Measurements from ENCODE around the gene FGF12. TPM values are rescaled to one million over a fixed set of nuclear protein-coding genes. Genes with fewer than 3 reads are reported as not detected.

The FGF12 gene
- polyA plus RNA-seq, 12 donors = 1.8 to 15.5 (median 2.8) TPM; not detected in 1

DNA sequence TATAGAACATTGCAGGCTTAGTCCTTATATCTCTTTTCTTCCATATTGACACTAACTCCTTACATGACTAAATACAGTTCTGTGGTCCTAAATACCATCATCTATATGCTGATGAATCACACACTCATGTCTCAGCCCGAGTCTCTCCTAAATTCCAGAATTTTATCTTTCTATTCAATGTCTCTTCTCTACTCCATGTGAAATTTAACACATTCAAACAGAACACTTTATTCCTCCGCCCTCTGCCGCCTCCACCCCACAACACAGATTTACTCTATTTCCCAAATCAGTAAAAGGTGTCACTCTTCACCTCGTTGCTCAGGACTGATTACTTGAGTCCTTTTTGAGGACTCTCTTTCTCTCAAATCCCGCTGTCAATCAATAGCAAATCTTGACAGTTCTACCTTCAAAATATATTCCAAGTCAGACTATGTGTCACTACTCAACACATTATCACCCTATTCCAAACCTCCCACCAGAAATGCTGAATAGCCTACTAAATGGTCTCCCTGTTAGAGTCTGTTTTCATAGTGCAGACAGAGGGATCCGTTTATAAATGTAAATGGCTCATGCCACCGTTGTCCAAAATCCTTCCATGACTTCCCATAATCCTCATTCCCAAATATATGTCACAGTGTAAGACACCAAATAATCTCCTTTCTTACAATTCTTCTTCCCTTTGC is 230.3 kb downstream of the FGF12 start:
- no peak for DNase-seq

DNA sequence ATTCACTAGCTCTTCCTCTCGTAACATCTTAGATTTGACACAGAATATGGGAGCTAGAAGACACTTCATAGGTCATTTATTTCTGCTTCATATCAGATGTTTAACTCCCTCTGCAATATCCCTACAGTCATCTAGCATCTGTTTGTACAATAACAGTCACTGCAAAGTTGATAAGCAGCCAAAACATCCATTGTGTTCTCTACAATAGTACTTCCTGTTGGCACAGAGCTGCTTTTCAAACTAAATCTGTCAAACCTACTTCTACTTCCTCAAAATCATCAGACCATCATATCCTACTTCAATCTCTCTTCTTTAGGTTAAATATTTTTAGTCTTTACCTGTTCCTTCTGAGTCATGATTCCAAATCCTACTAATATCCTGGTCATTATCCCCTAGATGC is 233.2 kb downstream of the FGF12 start:
- no peak for DNase-seq

DNA sequence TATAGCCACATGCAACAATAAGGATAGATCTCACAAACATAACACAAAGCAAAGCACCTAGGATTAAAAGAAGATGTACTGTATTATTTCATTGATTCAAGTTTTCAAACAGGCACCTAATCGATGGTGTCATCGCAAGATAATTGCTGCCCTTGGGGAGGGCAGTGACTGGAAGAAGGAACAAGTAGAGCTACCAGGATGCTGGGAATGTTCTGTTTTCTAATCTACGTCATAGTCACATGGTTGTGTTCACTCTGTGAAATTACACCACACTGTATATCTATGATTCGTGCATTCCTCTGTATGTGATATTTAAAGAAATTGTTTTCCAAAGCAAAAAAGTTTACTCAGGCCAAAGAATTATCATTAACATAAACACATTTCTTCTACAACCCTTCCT is 236.6 kb downstream of the FGF12 start:
- DNase-seq = no peak

DNA sequence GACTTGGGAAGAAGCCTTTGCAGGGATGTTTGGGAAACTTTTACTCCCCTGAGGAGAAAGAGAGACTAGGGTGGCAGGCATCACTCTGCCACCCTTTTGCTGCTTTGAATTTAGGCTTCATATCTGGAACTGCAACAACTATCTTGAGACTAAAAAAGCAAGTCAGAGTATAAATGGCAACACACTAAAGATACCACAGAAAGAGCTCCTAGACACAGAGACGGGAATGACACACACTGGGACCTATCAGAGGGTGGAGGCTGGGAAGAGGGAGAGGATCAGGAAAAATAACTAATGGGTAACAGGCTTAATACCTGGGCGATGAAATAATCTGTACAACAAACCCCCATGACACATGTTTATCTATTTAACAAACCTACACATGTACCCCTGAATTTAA is 237.8 kb downstream of the FGF12 start:
- DNase-seq = no peak

DNA sequence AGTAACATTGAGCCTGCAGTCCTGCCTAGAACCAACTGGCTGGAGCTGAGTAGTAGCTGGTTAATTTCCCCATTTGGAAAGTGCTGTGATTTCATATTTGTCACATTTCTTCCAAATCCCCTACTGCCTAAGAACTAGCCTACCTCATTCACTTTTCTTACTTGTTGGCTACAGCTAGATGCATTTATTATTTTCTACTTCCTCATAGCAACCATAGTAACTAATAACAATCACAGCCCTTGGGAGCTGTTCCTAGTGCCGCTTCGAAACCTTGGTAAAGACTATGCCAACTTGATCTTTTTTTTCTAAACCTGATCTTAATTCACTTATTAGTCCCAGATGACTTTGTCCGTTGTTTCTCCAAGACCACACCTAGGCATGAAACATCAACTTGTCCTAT is 240.3 kb downstream of the FGF12 start:
- DNase-seq = peak; percentile 18

DNA sequence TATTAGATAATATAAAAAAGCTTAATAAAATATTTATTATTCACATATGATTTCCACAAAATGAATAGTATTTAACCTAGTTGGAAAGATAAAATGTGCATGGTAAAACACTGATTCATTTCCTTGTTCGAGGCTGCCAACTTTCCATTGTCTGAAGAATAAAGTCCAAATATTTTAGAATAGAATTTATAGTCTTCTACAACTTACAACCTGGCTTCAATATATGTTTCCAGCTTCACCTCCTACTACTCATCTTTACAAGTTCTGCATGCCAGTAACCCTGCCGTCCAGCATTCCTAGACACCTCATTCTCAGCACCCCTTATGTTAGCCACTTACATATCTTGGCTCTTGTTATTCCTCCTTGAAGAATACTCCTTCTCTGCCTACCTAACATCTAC is 244.5 kb downstream of the FGF12 start:
- DNase-seq = peak; percentile 16

DNA sequence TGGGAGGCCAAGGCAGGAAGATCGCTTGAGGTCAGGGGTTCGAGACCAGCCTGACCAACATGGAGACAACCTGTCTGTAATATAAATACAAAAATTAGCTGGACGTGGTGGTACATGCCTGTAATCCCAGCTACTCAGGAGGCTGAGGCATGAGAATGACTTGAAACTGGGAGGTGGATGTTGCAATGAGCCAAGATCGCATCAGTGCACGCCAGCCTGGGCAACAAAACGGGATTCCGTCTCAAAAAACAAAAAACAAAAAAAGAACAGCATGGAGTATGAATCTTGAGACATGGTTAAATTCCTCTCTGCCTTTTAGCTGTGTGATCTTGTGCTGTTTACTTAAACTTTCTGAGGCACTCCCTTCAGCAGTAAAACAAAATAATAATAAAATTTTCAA is 244.9 kb downstream of the FGF12 start:
- no peak for DNase-seq

DNA sequence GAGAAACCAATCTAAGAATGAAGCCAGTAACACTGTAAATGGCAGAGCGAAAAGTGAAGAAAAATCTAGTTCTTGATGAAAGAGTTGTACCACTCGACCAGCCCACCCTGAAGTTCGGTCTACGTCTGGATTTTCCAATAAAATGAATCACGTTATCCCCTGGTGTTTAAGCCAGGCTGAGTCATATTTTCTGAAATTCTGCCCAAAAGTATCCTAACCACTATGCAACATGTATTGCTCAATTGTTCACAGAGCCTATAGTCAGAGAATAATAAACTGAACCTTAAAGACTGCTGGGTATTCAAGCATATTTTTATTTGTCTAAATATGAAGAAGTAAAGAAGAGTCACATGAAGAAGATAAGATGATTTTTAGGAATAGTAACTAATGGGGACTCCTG is 245.7 kb downstream of the FGF12 start:
- no peak for DNase-seq

DNA sequence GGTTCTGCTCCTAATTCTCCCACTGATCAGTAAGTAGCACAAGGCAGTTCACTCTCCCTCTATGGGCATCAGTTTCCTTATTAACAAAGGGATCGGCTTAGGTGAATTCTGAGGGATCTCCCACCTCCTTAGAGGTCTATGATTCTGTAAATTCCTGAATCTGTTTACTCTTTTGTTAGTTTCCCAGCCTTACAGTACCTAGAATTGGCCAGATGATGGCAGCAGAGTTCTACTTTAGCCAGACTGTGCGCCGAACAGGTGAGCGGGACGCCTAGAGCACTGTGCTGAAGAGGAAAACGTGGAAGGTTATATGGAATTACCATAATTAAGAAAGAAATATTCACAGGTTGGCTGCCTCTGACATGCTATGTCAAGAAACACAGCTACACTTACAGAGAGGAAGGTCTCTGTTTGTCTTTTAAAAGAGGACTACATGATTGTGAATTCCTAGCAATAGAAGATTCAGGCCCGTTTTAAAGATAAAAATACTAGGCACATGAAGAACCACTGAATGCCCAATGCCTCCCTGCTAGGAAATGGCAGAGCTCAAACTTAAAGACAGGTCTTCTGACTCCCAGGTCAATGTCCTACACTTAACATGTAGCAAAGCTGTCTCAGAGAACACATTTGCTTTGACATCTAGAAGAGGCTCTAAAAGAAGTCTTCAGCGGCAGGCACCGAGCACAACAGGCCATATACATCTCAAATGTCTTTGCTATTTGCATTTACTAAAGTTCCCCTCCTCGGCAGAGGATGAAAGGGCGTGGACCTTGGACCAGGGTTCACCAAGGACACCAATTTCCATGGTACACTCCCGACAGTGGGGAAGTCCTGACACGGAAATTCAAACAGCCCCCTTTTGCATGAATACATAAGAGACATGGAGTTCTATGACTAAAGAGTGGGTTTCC is 259.9 kb downstream of the FGF12 start:
- peak; percentile 49 for DNase-seq

DNA sequence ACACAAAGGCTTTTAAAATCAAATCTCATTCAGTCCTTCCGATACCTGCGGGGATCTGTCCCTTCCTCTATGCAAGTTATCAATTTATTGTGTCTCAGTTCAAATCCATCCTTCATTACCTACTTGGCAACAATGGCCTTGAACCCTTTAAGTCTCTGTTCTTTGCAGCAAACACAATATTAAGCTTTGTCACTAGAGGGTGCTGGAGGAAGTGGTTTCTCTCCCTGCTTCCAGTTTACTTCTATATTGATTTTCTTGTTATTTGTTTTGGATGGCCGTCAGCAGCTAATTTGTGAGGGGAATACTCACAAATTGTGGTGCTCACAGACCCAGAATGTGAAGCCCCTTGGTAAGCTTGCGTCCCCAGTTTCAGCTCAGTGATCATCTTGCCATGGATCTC is 278.3 kb downstream of the FGF12 start:
- no peak for DNase-seq

DNA sequence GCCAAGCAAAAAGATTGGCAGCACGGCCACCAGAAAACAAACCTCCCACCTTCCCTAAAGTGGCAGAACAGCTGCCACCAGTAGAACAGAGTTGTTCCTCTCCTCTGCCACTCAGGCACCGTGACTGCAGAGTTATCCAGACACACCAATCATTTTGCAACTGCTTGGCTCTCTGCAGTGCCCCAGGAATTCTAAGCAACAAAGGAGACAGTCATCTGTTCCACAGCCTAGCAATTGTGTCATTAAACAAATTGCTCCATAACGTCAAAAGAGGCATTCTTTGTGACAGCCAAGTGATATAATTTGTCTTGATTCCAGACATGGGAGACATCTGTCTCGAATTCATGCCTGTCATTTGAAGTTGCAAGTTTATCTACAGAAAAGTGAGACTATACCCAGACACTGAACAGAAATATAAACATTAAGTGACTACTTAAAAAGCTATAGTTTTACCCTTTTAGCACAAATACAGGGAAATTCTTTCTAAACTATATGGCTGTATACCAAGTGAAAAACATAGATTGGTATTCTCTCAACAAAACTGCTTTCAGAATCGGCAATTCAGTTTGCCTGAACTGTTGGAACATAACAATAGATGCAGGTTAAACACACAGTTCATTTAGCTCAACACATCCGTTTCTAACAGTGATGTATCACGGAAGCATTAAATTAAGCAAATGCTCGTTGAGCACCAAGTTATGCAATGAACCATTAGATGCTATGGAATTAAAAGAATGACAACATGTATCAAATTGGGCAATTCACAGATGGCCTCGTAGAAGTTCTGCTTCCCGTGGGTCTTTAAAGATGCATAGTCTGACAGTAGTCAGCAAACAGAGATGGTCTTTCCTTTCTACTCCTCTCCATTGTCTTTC is 281.3 kb downstream of the FGF12 start:
- DNase-seq = peak; percentile 15

DNA sequence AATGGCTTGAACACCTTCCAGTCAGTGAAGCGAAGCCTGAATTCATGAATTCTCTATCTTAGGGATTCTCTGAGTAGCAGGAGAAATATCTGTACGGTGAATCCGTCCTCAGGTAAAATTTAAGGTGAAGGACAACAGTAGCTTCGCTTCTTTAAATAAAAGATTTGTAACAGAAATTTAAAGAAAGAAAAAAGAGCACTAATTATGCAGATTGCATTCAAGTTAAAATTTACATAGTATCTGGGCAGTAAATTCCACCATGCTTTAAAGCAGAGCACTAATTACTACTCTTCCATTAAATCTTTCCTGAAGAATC is 282.6 kb downstream of the FGF12 start:
- DNase-seq = no peak

DNA sequence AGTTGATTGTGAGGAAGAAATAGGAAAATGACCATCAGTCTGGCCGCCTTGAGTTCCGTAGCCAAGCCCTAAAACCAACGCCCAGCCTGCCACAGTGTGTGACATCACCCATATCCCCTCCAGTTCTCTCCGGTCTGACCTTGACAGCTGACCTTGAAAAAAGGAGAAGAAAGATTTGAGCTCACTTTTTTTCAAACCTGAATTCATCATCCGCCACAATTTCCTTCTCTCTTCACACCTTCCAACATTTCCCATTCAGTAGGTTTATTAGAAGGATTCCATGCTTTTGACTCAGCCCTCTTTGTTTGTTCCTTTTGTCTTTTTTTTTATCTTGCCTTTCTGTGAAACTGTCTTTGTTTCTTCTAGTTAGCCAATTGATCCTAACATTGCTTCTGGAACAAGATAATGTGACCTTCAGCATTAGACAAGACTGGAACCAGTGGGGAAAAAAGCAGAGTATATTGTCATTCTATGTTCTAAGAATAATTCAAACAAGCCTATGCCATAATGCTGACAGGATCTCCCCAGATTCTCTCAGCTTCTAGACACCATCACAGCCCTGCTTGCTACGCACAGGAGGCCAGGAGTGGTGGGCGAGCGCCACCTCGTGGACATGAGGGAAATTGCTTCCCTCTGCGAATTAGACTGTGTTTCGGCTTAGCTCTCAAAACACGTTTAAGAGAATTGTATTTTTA is 283.1 kb downstream of the FGF12 start:
- peak; percentile 74 for DNase-seq

DNA sequence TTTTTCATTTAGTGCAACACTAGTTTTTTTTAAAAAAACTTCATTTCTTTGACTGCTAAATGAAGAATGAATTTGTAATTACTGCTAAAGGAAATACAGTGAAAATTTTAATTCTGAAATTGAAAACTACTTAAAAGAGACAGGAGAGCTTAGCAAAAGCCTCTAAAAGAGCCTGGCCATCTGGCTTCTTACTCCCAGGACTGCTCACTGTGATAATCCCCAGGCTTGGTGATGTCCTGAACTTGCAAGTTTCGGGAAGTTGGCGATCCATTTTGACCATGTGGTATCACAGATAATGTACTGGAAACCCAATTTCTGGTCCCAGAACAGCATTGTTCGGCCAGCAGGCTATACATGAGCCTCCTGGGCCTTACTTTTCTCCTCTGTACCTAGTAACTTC is 292.1 kb downstream of the FGF12 start:
- no peak for DNase-seq

DNA sequence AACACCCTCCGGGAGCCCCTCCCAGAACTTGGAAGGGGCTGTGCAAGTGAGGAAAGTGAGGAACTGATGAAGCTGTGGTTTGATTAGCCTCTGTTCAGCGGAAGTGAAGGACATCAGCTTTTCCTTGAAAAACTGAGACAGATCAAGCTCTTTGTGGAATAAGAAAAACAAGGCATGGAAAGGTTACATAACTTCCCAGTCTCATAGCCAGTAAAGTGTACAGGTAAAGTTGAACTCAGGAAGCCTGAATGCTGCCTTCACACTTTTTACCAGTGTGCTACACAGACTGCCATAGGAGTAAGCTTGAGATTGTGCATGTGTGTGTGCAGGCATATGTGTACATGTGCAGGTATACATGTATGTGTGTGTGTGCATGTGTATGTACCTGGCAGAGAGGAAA is 293.2 kb downstream of the FGF12 start:
- DNase-seq = no peak

DNA sequence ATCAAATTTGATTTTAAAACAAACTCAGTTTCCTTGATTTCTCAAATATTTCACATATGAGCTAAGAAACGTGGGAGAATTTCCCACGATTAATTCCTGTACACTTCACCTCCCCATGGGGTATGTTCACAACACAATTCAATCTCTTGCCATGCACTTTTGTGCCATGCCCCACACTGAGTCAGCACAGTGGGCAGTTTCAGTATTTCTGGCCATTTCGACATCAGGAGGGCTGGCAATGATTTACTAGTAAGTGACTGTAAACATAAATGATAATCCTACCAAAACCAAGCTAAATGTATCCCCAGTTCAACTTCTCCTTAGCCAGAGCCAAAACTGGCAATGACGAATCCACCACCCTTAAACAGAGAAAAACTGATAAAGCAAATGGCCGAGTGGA is 293.6 kb downstream of the FGF12 start:
- DNase-seq = no peak

DNA sequence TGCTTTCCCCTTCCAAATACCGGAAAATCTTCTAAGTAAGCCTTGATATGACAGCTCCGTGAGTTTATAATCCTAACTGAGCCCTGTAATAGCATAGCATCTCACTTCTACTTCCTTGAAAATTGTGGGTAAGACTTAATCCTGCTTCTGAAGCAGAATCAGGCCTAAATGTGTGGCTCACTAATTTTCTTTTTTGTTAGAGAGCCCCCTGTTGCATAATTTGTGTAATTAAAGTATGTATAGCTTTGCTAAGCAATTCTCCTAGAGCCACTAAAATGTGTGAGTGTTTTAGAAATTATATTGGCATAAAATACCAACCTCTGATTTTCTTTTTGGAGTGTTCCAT is 304.4 kb downstream of the FGF12 start:
- no peak for DNase-seq

DNA sequence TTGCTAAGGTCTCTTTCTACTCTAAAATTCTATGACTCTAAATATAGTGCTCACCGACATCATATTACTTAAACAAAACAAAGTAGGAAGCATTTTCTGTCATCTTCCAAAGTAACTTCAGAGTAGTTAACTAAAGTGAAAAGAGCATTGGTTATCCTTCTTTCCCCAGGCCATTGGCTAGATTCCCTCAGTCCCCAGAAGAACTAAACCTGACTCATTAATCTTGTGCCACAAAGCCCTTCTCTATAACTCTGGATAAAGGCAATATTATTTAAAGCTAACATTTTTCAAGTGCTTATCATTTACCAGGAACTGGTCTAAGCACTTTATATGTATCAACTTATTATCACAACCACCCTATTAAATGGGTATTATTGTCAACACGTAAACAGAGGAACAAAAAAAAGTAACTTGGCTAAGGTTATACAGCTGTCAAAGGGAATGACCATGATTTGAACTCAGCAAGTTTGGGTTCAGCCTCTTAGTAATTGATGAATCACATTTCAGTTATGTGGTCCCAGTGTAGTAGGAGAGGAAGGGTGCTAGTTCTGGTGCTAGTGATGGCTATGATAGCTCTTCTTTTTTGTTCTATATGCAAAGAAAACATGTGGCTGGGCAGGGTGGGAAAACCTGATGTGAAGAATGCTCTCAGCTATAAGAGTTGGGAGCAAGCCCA is 304.9 kb downstream of the FGF12 start:
- DNase-seq = no peak

DNA sequence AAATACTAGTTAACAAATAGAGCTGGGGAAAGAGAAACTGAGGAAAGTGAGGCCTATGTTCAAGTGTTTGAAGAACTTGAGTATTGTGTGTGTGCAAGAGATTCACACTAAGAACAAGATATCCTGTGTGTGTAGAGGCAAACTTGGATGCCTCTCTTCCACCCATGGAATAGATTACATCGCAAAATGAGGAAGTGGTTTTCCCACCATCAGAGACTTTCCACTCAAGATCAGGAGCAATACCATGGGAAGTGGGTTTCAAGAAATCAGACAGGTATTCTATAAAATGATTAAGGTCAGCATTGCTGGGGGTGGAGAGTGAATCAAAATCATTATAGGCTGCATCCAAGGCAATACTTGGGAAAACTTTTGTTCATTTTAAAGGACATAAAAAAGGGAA is 308.0 kb downstream of the FGF12 start:
- no peak for DNase-seq

DNA sequence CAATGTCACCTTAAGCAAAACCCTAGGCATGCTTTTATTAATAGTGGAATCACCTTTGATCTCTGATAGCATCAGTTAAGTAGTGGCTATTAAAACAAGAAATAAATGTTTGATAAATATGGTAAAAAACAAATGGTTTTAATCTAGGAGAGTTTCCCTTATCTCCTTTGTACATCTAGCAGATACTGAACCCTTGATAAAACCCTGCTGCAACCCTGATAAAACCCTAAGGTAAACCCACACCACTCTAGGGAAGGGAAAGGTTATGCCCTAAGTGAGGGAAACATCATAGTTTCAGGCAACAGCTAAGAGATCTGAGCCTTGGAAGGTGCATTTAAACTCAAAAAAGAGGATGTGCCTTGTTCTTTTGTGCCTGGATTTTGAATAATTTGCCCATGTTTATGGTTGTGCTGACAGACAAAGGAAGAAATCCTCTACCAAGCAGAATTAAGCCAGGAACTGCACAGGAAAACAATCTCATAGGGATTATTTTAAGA is 309.7 kb downstream of the FGF12 start:
- no peak for DNase-seq

DNA sequence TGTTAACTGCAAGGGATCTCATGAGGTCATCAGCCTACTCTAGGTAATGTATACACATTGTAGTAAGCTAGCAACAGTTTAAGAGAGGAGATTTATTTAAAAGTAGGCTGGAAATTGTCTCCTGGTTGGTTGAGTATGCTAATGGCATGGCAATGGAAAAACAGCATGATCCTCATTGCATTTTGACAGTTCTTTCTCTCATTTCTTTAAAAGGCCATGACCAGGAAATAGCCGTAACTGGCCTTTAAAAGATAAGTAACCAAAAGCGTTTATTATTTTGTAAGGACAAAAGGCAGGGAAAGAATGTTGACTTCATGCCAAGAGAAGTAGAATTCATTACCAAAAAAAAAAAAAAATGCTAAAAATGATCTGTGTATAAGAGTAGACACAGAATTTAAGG is 310.3 kb downstream of the FGF12 start:
- no peak for DNase-seq
